C1 segment of cervical spinal cord (tissue), 14 donors: ENCODE results near the gene PRKG1.

ENCODE experiments used
- DNase-seq, 14 donors: peaks; one replicate each; lab custom pipeline; 2025; lab: John Stamatoyannopoulos, UW

The PRKG1 gene

GRCh38 chr10:51800121-51800520 lies 725.8 kb downstream of the PRKG1 start:
- no peak for DNase-seq

GRCh38 chr10:51800725-51801424 lies 726.6 kb downstream of the PRKG1 start:
- no peak for DNase-seq

- DNase-seq, result no peak
Observed at GRCh38 chr10:51802030-51802429, 727.7 kb downstream of the PRKG1 start.

DNA sequence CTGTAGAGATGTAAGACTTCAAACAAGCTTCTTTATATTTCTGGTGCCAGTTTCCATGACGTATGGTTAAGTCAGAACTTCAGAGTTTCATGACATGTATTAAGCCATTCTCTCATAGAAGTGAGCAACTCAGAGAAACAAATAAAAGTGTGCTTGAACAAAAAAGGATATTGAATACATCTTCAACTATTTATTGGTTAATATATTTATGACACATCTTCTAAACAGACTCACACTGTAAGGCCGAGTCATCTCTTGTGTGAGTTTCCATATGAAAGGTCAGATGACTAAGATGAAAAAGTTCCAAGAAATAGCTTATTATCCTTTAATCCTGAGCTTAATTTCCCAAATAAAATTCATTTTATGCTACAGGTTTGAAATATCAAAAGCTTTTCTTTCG lies 730.6 kb downstream of the PRKG1 start:
- DNase-seq, result no peak

- no peak for DNase-seq
Observed at GRCh38 chr10:51806079-51806835, 732.0 kb downstream of the PRKG1 start.

DNA sequence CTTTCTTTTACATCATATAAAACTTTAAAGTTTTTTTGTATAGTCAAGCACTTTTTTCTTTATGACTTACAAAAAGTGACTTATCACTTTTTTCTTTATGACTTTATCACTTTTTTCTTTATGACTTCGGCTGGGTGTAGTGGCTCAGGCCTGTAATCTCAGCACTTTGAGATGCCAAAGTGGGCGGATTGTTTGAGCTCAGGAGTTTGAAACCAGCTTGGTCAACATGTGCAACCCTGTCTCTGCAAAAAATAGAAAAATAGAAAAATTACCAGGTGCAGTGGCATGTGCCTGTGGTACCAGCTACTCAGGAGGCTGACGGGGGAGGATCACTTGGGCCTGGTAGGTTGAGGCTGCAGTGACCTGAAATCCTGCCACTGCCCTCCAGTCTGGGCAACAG lies 733.9 kb downstream of the PRKG1 start:
- no peak for DNase-seq

DNA sequence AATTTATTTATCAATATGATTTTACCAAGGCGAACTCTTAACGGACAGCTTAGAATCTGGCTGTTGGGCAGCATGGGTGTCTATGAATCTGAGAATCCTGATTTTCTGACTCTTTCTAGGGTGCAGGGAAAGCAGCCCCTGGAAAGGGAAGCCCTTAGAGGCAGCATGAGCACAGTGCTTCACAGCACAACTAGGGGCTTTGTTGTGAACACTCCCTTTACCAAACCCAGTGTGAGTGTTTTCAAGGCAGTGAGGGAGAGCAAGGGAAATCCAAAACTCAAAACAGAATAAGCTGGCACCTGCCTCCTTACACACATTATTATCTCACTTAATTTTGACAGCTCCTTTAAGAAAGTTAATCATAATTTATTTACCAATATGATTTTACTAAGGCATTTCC lies 741.4 kb downstream of the PRKG1 start:
- no peak for DNase-seq

- no peak for DNase-seq
Observed at GRCh38 chr10:51821045-51821444, 746.8 kb downstream of the PRKG1 start.

- no peak for DNase-seq
Observed at GRCh38 chr10:51821745-51822144, 747.5 kb downstream of the PRKG1 start.

DNA sequence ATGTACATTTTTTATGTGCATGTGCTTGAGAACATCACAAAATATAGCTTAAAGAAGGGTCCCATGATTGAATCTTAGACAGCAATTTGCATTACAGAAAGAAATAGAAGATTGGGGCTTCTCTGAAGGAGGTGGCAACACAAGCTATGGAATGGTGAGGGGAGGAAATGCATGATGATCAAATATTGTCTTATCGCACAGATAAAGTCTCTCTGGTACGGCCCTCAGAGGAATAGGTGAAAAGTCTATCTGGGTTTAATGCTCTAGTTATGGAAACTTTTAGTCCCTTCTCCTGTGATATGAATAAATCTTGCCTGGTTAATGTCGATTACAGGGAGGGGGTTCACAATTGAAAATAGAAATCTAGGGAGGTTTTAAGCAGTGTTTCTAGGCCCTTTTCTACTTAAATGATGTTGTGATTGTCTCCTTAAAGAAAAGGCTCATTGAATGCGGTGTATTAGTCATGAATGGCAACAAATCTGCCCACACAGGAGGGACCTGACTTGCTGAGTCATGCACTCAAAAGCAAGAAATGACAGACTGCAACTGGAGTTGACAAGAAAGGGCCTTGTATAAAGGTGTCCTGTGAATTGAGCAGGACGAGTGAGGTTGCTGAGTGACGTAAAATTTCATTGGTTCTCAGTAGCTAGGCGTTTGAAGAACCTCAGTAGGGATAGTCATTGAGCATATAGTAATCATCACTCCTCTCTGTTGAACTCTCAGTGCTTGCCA lies 758.5 kb downstream of the PRKG1 start:
- DNase-seq, result peak in 1 of 14 donors; percentile 18

- DNase-seq, result no peak
Observed at GRCh38 chr10:51834548-51834947, 760.3 kb downstream of the PRKG1 start.

- no peak for DNase-seq
Observed at GRCh38 chr10:51838471-51838870, 764.2 kb downstream of the PRKG1 start.

GRCh38 chr10:51843966-51844365 lies 769.7 kb downstream of the PRKG1 start:
- DNase-seq, result no peak

DNA sequence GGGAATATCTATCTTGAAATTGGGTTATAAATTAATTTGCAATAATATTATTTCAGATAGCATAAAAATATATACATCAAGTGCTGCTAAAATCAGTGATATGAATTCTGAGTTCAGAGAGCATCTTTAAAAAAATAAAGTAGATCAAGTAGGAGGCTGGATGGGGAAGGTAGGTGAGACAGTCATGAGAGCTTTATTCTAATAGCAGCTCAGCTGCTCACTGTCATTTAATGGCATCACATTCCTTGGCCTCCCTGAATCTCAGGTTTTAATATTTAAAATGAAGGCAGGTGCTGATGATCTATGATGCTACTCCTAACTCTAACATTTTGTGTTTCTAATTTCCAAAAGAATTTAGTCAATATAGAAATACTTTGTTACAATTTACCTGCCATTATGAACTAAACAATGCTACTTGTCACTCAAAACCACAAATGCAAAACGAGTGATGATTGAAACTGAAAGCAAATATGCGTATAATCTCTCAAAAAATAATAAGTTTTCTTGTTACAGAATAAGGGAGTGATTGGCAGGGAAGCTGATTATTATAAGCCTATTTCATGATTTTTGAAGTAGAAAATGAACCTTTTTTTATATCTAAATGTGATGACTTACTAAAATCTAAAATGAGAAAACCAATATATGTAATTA lies 772.7 kb downstream of the PRKG1 start:
- DNase-seq, result no peak

DNA sequence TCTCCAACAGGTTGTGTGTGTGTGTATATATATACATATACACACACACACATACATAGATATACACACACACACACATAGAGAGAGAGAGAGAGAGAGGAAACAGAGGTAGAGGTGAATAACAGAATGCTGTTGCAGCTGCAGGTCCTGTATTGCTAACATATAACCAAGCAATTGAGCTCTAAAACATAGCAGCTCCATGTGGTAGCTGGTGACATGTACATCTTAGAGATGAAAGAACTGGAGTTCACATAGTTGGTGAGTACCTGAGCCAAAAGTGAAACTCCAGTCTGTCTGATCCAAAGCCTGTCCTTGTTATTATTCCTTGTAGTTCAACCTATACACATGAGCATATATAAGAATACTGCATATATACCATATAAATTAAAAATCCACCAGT lies 778.0 kb downstream of the PRKG1 start:
- DNase-seq, result no peak

- DNase-seq, result no peak
Observed at GRCh38 chr10:51857305-51857704, 783.0 kb downstream of the PRKG1 start.

GRCh38 chr10:51860257-51860656 lies 786.0 kb downstream of the PRKG1 start:
- DNase-seq, result peak in 4 of 14 donors; percentile 9 to 41 (median 22)

DNA sequence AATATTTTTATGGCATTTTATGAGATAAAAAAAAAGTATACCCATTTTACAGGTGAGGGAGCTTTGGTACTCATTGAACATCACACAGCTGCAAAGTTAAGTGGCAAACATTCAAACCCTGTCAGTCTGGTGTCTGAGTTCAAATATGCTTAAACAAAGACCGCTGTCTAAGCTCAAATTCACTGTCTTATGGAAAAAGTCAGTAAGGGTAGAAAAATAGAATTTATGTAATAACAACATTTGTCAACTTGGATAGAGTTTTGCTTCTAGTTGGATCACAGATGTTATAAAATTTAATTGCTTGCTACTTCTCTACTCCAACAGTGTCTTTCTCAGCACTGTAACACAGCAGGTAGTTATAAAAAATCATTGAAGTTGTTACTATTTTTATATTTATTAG lies 786.8 kb downstream of the PRKG1 start:
- DNase-seq, result no peak

DNA sequence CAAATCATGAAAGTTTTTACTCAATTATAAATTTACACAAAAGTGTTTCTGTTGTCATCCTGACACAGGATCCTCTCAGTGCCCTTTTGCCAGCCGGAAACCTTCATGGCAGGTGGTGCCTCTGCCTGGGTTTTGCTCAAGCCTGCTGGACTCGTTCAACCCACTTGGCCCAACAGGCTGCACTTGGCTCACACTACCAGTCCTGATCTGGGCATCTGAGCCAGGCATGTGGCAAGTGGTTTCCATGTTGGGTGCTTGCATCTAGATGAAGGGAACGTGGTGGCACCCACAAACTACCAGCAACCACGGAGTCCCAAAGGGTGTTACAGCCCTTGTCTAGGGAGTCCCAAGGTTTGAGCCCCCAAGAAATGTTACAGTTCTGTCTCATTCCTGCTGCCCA lies 787.4 kb downstream of the PRKG1 start:
- DNase-seq, result peak in 1 of 14 donors; percentile 3

DNA sequence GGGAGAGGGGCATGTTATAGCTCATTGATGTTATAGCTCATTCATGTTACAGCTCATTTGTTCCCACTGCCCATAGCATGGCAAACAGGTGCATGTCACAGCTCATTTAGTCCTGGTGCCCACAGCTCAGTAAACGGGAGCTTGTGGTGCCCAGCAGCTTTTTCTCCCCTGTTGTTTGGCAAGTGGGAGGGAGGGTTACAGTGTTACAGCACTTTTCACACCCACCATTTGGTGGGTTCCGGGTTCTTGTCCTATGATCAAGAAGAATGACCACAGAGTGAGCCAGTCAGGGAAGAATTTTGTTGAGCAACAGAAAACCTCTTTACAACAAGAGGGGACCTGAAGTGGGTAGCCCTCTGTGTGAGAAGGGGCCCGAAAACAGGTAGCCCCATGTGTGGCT lies 787.9 kb downstream of the PRKG1 start:
- no peak for DNase-seq

DNA sequence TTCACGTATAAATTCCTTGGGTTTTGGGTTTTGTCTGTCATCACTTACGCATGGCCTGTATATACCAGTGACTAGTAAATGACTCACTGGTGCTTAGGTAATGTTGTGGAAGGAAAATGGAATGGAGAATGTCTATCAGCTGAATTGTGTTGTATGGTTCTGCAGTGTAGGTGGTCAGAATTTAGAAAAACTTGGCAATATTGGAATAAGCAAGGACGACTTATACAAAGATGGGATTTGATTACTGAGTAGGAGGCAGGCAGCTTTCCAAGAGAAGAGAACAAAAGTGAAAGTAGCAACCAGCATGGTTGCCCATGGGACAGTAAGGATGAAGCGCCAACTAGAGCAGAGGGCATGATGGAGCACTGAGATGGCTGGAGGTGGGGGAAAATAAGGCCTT lies 793.7 kb downstream of the PRKG1 start:
- no peak for DNase-seq

GRCh38 chr10:51874131-51874530 lies 799.8 kb downstream of the PRKG1 start:
- DNase-seq, result no peak
